Measurements from ENCODE around the gene ROR1. TPM values are rescaled to one million over a fixed set of nuclear protein-coding genes. Genes with fewer than 3 reads are reported as not detected.
A peak's percentile ranks its signal among the peaks of the same experiment; 100 is the strongest.

Gene ROR1
- total and polyA plus RNA-seq, 12 donors, result 2.9 to 36.2 (median 15.3) TPM

DNA sequence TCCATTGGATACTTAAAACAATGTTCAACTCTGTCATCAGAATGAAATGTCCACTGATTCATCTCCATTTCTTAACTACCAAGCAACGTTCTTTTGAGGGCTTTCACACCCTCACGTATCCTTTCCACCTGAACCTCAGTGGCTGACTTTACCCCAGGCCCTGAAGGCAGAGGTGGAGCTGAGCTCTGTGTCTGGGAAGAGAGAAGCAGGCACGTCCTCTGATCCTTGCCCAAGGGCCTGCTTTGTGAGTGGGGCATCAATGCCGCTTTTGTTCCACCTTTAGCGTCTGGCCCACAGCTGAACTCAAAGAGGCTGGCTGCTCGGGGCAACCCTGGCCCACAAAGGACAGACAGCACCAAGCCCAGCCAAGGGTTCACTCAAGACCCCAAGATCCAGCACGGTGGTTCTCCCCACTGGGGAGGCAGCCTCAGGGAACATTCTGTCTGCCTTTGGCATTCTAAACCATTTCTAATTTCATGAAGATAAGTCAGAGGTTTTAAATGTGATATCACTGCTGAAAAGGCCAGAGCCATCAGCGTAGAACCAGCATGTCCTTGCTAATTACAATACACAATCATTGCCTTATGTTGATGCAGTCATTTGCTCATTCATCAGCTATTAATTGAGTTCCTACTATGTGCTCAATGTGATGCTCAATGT is 303.6 kb downstream of the ROR1 start:
- H3K27ac ChIP-seq, result peak overlapping the region in 1 of 10 donors; percentile 20
- H3K9me3 ChIP-seq, result no peaks in the 10 kb centered on the region
- intact Hi-C loops (cut with DNase I), result no loop called here
- DNase-seq, result no peak
- no peak for ATAC-seq
- no peak overlapping the region for H3K4me3 ChIP-seq
- no peaks in the 10 kb centered on the region for H3K36me3 ChIP-seq
- WGBS, 2 donors, result 73 to 76% methylated on average over 8 of the region's 8 CpGs
- H3K4me1 ChIP-seq, result peaks cover 3 to 53% (median 27%) of the 10 kb centered on the region in 9 donors
- no peaks in the 10 kb centered on the region for H3K27me3 ChIP-seq
- TF ChIP-seq, protein P1, sequence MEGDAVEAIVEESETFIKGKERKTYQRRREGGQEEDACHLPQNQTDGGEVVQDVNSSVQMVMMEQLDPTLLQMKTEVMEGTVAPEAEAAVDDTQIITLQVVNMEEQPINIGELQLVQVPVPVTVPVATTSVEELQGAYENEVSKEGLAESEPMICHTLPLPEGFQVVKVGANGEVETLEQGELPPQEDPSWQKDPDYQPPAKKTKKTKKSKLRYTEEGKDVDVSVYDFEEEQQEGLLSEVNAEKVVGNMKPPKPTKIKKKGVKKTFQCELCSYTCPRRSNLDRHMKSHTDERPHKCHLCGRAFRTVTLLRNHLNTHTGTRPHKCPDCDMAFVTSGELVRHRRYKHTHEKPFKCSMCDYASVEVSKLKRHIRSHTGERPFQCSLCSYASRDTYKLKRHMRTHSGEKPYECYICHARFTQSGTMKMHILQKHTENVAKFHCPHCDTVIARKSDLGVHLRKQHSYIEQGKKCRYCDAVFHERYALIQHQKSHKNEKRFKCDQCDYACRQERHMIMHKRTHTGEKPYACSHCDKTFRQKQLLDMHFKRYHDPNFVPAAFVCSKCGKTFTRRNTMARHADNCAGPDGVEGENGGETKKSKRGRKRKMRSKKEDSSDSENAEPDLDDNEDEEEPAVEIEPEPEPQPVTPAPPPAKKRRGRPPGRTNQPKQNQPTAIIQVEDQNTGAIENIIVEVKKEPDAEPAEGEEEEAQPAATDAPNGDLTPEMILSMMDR (IDR thresholded peaks at IDR 0.05), result no peak

DNA sequence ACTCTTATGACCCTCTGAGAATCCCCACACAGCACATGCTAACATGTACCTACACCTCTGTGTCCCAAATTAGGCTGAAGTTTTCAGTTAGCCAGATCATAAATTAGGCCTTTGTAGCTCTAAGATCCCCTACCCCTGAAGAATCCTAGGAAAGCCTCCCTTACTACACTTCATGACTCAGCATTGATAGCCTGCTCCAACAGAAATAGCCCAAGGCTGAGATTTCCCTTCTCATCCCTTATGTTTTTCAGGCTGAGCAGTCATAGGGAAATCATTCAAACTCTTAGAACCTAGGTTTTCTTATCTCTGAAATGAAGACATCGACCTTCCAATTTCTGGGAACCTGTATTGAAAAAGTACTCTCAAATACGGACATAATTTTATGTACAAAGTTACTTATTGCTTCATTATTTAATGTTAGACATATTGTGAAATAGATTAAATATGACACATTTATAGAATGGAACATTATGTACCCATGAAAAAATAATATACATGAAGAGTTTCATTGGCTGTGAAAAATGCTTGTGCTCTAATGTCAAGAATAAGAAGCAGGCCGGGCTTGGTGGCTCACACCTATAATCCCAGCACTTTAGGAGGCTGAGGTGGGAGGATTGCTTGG is 307.2 kb downstream of the ROR1 start:
- no peak for ATAC-seq
- 93 to 97% methylated on average over 3 of the region's 3 CpGs for WGBS, 2 donors

DNA sequence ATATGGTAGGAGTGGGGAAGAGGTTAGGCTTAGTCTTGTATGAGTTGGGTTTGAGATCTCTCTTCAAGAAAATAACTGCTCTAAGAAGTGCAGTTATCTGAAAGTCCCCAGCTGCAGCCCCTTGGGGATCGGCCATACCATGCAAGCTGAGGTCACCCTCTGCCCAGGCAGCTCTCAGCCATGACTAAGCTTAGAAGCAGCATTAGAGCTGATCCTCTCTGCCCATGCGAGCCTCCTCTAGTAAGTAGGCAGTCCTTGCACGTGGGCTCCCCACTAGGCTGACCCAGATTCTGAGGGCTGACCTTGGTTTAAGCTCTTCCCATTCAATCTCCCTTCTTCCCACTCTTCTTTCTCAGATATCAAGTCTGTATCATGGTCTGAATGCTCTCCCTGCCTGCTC is 308.6 kb downstream of the ROR1 start:
- TF ChIP-seq, protein P1 (IDR thresholded peaks at IDR 0.05), result no peak
- Histone ChIP-seq H3K27ac (no peak overlapping the region), H3K4me1 (peaks cover 0 to 31% (median 14%) of the 10 kb centered on the region in 9 donors), H3K9me3 (no peaks in the 10 kb centered on the region), H3K27me3 (no peaks in the 10 kb centered on the region), H3K4me3 (no peak overlapping the region), H3K36me3 (no peaks in the 10 kb centered on the region)
- DNase-seq, result no peak
- 62 to 78% methylated on average over 3 of the region's 3 CpGs for WGBS, 2 donors
- intact Hi-C loops (cut with DNase I), result no loop called here
- ATAC-seq, result peak in 1 of 8 donors; percentile 38

More for the DNA sequence above, 307.2 kb downstream of the ROR1 start:
- Histone ChIP-seq H3K36me3 (no peaks in the 10 kb centered on the region), H3K9me3 (no peaks in the 10 kb centered on the region), H3K4me1 (peaks cover 0 to 38% (median 14%) of the 10 kb centered on the region in 9 donors), H3K27ac (no peak overlapping the region), H3K27me3 (no peaks in the 10 kb centered on the region), H3K4me3 (no peak overlapping the region)
- DNase-seq, result no peak
- intact Hi-C loops (cut with DNase I), result no loop called here
- TF ChIP-seq, protein P1 (IDR thresholded peaks at IDR 0.05), result no peak

DNA sequence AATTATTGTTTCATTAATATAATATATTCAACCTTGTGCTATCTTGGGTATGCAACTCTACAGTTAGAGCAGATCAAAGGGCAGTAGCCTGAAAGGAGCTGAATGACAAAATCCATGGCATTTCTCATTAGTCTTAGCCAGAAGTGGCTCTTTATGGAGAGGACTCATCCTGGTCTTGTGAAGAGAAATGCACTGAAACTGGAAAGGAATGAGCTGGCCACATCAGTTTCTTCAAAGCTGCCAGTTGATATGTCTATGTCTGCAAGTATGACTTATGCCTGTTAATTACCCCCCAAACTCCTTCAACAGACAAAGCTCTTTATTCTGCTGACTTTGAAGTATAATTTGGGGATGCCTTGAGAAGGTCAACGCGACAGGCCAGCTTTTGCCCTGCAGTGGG is 310.6 kb downstream of the ROR1 start:
- 94 to 95% methylated on average over 2 of the region's 2 CpGs for WGBS, 2 donors
- Histone ChIP-seq H3K4me3 (no peak overlapping the region), H3K27me3 (no peaks in the 10 kb centered on the region), H3K36me3 (no peaks in the 10 kb centered on the region), H3K27ac (no peak overlapping the region), H3K4me1 (peaks cover 0 to 32% (median 14%) of the 10 kb centered on the region in 9 donors), H3K9me3 (no peaks in the 10 kb centered on the region)
- TF ChIP-seq, protein P1 (IDR thresholded peaks at IDR 0.05), result no peak
- DNase-seq (no peak), ATAC-seq (no peak)
- intact Hi-C loops (cut with DNase I), result no loop called here

Measured in heart right ventricle (tissue), 16 donors.